CD4-positive, alpha-beta T cell treated with Interleukin-2 at 100 ng/mL for 4 hours (primary cell): ENCODE measurements around the gene DPP3.
A peak's percentile ranks its signal among the peaks of the same experiment; 100 is the strongest.
"Not testable (repeated sequence)": the region's sequence is repeated elsewhere in the genome, so short reads cannot be mapped to it uniquely, and the experiment has no call there.

Experiments
- DNase-seq: peaks from one replicate; pipeline ENCODE4 v3.0.0-alpha.2; 2020; ENCODE audit warnings: low spot score

The DPP3 gene

GRCh38 chr11:66480117-66480938 is at the start of gene DPP3:
Gene DPP3, plus strand, starts transcription at chr11:66480434. Its CDS starts 1,767 bp downstream, at chr11:66482201.
- DNase-seq, result peak; percentile 96

- not testable (repeated sequence) for DNase-seq
These were observed 48.9 kb upstream of the DPP3 start for GRCh38 chr11:66431287-66431686.

- DNase-seq, result not testable (repeated sequence)
These were observed 48.3 kb upstream of the DPP3 start for GRCh38 chr11:66431871-66432329.

GRCh38 chr11:66432597-66432996 is 47.6 kb upstream of the DPP3 start:
- no peak for DNase-seq

- DNase-seq, result no peak
These were observed 42.2 kb upstream of the DPP3 start for GRCh38 chr11:66437979-66438503.

- DNase-seq, result peak; percentile 92
These were observed 41.4 kb upstream of the DPP3 start, which contains the start of gene MRPL11 for GRCh38 chr11:66438504-66439466. Gene MRPL11, minus strand, starts transcription at chr11:66438848. Its CDS starts 94 bp downstream, at chr11:66438754.

GRCh38 chr11:66440101-66440939 is 39.9 kb upstream of the DPP3 start:
- DNase-seq, result not testable (repeated sequence)

- not testable (repeated sequence) for DNase-seq
These were observed 39.3 kb upstream of the DPP3 start for GRCh38 chr11:66440940-66441282.

- DNase-seq, result no peak
These were observed 36.6 kb upstream of the DPP3 start for GRCh38 chr11:66443602-66444001.

GRCh38 chr11:66447012-66447411 is 33.2 kb upstream of the DPP3 start:
- no peak for DNase-seq

GRCh38 chr11:66448523-66448922 is 31.7 kb upstream of the DPP3 start:
- no peak for DNase-seq

- DNase-seq, result no peak
These were observed 29.7 kb upstream of the DPP3 start for GRCh38 chr11:66450560-66450959.

GRCh38 chr11:66451663-66452062 is 28.6 kb upstream of the DPP3 start:
- no peak for DNase-seq

- DNase-seq, result no peak
These were observed 26.0 kb upstream of the DPP3 start for GRCh38 chr11:66454247-66454646.

- no peak for DNase-seq
These were observed 25.4 kb upstream of the DPP3 start for GRCh38 chr11:66454828-66455227.

GRCh38 chr11:66457826-66458225 is 22.4 kb upstream of the DPP3 start:
- DNase-seq, result no peak

- DNase-seq, result no peak
These were observed 21.0 kb upstream of the DPP3 start for GRCh38 chr11:66459138-66459778.

- DNase-seq, result no peak
These were observed 18.2 kb upstream of the DPP3 start for GRCh38 chr11:66462010-66462409.

GRCh38 chr11:66462911-66463310 is 17.3 kb upstream of the DPP3 start:
- no peak for DNase-seq

GRCh38 chr11:66464116-66464515 is 16.1 kb upstream of the DPP3 start:
- not testable (repeated sequence) for DNase-seq

GRCh38 chr11:66464916-66465315 is 15.3 kb upstream of the DPP3 start:
- DNase-seq, result no peak
